Measurements from ENCODE around the gene SEM1.

DNA sequence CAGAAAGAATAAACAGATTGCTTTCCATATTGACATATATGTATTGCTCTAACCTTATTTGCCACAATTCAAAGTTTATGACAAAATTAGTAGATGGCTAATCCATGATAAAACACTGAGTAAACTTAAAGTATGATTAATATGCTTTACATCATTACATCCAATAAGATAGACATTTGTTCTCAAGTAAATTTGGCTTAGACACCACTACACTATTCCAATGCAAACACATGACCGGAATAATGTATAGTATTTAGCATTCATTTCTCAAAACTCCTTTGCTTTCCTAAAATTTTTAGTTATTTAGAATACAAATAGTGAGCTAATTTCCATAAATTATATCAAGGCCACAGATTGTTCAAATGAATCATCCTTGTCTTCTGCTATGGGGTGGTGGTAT is 20.2 kb downstream of the SEM1 start:
- no peak for TF ChIP-seq EP300 (IDR thresholded peaks at IDR 0.05; ENCODE audit: low read length)
- TF ChIP-seq CTCF (IDR thresholded peaks at IDR 0.05 in 2 of 3, conservative IDR thresholded peaks at IDR 0.05 in 1 of 3; ENCODE audit: insufficient read depth in 2 of 3, low read depth in 1 of 3, low read length in 3 of 3), result no peak
- TF ChIP-seq LCOR (CRISPR knock-in tag; IDR thresholded peaks at IDR 0.05), result no peak
- no peak for TF ChIP-seq ELK1 (CRISPR knock-in tag; IDR thresholded peaks at IDR 0.05)
- TF ChIP-seq, protein P1, sequence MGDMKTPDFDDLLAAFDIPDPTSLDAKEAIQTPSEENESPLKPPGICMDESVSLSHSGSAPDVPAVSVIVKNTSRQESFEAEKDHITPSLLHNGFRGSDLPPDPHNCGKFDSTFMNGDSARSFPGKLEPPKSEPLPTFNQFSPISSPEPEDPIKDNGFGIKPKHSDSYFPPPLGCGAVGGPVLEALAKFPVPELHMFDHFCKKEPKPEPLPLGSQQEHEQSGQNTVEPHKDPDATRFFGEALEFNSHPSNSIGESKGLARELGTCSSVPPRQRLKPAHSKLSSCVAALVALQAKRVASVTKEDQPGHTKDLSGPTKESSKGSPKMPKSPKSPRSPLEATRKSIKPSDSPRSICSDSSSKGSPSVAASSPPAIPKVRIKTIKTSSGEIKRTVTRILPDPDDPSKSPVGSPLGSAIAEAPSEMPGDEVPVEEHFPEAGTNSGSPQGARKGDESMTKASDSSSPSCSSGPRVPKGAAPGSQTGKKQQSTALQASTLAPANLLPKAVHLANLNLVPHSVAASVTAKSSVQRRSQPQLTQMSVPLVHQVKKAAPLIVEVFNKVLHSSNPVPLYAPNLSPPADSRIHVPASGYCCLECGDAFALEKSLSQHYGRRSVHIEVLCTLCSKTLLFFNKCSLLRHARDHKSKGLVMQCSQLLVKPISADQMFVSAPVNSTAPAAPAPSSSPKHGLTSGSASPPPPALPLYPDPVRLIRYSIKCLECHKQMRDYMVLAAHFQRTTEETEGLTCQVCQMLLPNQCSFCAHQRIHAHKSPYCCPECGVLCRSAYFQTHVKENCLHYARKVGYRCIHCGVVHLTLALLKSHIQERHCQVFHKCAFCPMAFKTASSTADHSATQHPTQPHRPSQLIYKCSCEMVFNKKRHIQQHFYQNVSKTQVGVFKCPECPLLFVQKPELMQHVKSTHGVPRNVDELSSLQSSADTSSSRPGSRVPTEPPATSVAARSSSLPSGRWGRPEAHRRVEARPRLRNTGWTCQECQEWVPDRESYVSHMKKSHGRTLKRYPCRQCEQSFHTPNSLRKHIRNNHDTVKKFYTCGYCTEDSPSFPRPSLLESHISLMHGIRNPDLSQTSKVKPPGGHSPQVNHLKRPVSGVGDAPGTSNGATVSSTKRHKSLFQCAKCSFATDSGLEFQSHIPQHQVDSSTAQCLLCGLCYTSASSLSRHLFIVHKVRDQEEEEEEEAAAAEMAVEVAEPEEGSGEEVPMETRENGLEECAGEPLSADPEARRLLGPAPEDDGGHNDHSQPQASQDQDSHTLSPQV (IDR thresholded peaks at IDR 0.05), result no peak
- TF ChIP-seq ZNF384 (IDR thresholded peaks at IDR 0.05; ENCODE audit: low read depth, low read length), result no peak
- no peak for TF ChIP-seq MYBL2 (IDR thresholded peaks at IDR 0.05; ENCODE audit: low read depth)
- TF ChIP-seq MYBL2 (CRISPR knock-in tag; IDR thresholded peaks at IDR 0.05; ENCODE audit: borderline replicate concordance), result no peak
- TF ChIP-seq MEIS2 (IDR thresholded peaks at IDR 0.05; ENCODE audit: partially characterized antibody), result no peak
- no peak for TF ChIP-seq GATA2 (CRISPR knock-in tag; IDR thresholded peaks at IDR 0.05)
- TF ChIP-seq CC2D1A (IDR thresholded peaks at IDR 0.05), result no peak
- TF ChIP-seq NFYB (IDR thresholded peaks at IDR 0.05; ENCODE audit: extremely low read depth, insufficient read length), result no peak
- no peak for TF ChIP-seq SP1 (CRISPR knock-in tag; IDR thresholded peaks at IDR 0.05)
